ENCODE results near the gene CACNB2. TPM values are rescaled to one million over a fixed set of nuclear protein-coding genes. Genes with fewer than 3 reads are reported as not detected.

Gene CACNB2
- total and polyA plus RNA-seq, 10 of the 15 experiments (the other 5 are each of a cell fraction or from before 2014, with no cell fraction given) = 0.62 to 8.1 (median 1.2) TPM

- TF ChIP-seq EGR1 (IDR thresholded peaks at IDR 0.05; ENCODE audit: borderline replicate concordance in 1 of 2, low read depth in 2 of 2, low read length in 2 of 2) (no peak), POU2F2 (IDR thresholded peaks at IDR 0.05; ENCODE audit: borderline replicate concordance, low read depth, low read length) (no peak), SMAD5 (IDR thresholded peaks at IDR 0.05; ENCODE audit: low read depth) (no peak), FOS (IDR thresholded peaks at IDR 0.05; ENCODE audit: borderline replicate concordance, extremely low read depth, insufficient read length) (no peak), SMC3 (IDR thresholded peaks at IDR 0.05; ENCODE audit: borderline replicate concordance, low read length) (no peak), MTA3 (IDR thresholded peaks at IDR 0.05; ENCODE audit: borderline replicate concordance, low read length) (no peak), DPF2 (IDR thresholded peaks at IDR 0.05) (no peak), NR2C1 (IDR thresholded peaks at IDR 0.05) (no peak), PAX5 (IDR thresholded peaks at IDR 0.05; ENCODE audit: borderline replicate concordance, low read depth, low read length) (no peak), MEF2A (IDR thresholded peaks at IDR 0.05; ENCODE audit: insufficient read depth, low read depth, low read length) (no peak), USF2 (IDR thresholded peaks at IDR 0.05; ENCODE audit: borderline replicate concordance, low read depth, low read length) (no peak)
Measured at GRCh38 chr10:18341055-18341454, 200.8 kb downstream of the CACNB2 start (continued).

- H2AFZ ChIP-seq (ENCODE audit: control insufficient read depth, low read depth, low read length) = no peak overlapping the region
- no peak overlapping the region for H3K27ac ChIP-seq (ENCODE audit: control insufficient read depth, insufficient read depth)
- H3K4me1 ChIP-seq (ENCODE audit: control insufficient read depth, insufficient read depth, low read length) = no peaks in the 10 kb centered on the region
- H3K36me3 ChIP-seq (ENCODE audit: control insufficient read depth in 2 of 2, insufficient read depth in 2 of 2, low read length in 1 of 2) = no peaks in the 10 kb centered on the region
- POLR2A ChIA-PET = interaction anchor here (0.7 kb wide), 1 partner anchor 1114 kb away, joined by 3 read pairs; no protein-coding TSS in a partner anchor
- no peak for FAIRE-seq
- no peak overlapping the region for H3K9ac ChIP-seq (ENCODE audit: control insufficient read depth, insufficient read depth, low read length)
- H3K27me3 ChIP-seq (replicated peaks in 1 of 2; ENCODE audit: control insufficient read depth in 2 of 2, insufficient read depth in 2 of 2, low read length in 1 of 2) = no peaks in the 10 kb centered on the region
- BruUV-seq (replicated peaks) = no TSS peak
- H3K9me3 ChIP-seq (replicated peaks; ENCODE audit: control insufficient read depth, insufficient read depth, low read length) = no peaks in the 10 kb centered on the region
- H3K79me2 ChIP-seq (ENCODE audit: control insufficient read depth, insufficient read depth, low read length) = no peaks in the 10 kb centered on the region
- in situ Hi-C loops (cut with MboI) = no loop called here
- RAD21 ChIA-PET (ENCODE audit: unreplicated experiment) = no interaction called here
- no peaks in the 10 kb centered on the region for H4K20me1 ChIP-seq (ENCODE audit: control insufficient read depth, insufficient read depth)
- SMC1A ChIA-PET (ENCODE audit: uncharacterized antibody, unreplicated experiment) = interaction anchor here (1.6 to 4.0 kb wide), 2 partner anchors 12 to 24 kb away, joined by 4 to 18 read pairs; no protein-coding TSS in a partner anchor
- CTCF ChIA-PET = interaction anchor here (1.0 kb wide), 1 partner anchor 27 kb away, joined by 3 read pairs; no protein-coding TSS in a partner anchor
- 33% methylated on average over 3 of the region's 3 CpGs for WGBS (ENCODE audit: insufficient coverage, insufficient replicate concordance, low lambda C conversion rate, missing lambda C conversion rate)
- intact Hi-C loops (cut with micrococcal nuclease; ENCODE audit: unreplicated experiment) = no loop called here
- no peak for ATAC-seq
- no peak overlapping the region for H3K4me2 ChIP-seq (ENCODE audit: control insufficient read depth, insufficient read depth)
- H3K4me3 ChIP-seq = no peak overlapping the region
- DNase-seq (ENCODE audit: low read depth, low spot score) = no peak
- TF ChIP-seq NFXL1 (IDR thresholded peaks at IDR 0.05; ENCODE audit: borderline replicate concordance) (no peak), CTCF (IDR thresholded peaks at IDR 0.05 in 2 of 3, conservative IDR thresholded peaks at IDR 0.05 in 1 of 3; ENCODE audit: control insufficient read depth in 2 of 3, extremely low read depth in 1 of 3, insufficient read depth in 1 of 3, low read depth in 3 of 3, low read length in 3 of 3) (no peak), ZSCAN29 (IDR thresholded peaks at IDR 0.05) (no peak), EZH2 (IDR thresholded peaks at IDR 0.05; ENCODE audit: borderline replicate concordance, control insufficient read depth, low read depth, low read length) (no peak), HDAC2 (IDR thresholded peaks at IDR 0.05) (no peak), EED (IDR thresholded peaks at IDR 0.05; ENCODE audit: low read depth) (no peak), STAT3 (IDR thresholded peaks at IDR 0.05; ENCODE audit: low read depth, low read length) (no peak), RAD21 (IDR thresholded peaks at IDR 0.05; ENCODE audit: insufficient read depth, low read depth, low read length) (no peak)
Measured at GRCh38 chr10:18343573-18343972, 203.3 kb downstream of the CACNB2 start.

Measured in GM12878 (cell line).